HK-2 (cell line): ENCODE results near the gene RDH13.
"Not testable (repeated sequence)": the region's sequence is repeated elsewhere in the genome, so short reads cannot be mapped to it uniquely, and the experiment has no call there.

Experiments used
- DNase-seq: peaks from one replicate; pipeline ENCODE4 v3.0.0-alpha.2; 2018; ENCODE audit not compliant: unreplicated experiment

RDH13 gene

DNA sequence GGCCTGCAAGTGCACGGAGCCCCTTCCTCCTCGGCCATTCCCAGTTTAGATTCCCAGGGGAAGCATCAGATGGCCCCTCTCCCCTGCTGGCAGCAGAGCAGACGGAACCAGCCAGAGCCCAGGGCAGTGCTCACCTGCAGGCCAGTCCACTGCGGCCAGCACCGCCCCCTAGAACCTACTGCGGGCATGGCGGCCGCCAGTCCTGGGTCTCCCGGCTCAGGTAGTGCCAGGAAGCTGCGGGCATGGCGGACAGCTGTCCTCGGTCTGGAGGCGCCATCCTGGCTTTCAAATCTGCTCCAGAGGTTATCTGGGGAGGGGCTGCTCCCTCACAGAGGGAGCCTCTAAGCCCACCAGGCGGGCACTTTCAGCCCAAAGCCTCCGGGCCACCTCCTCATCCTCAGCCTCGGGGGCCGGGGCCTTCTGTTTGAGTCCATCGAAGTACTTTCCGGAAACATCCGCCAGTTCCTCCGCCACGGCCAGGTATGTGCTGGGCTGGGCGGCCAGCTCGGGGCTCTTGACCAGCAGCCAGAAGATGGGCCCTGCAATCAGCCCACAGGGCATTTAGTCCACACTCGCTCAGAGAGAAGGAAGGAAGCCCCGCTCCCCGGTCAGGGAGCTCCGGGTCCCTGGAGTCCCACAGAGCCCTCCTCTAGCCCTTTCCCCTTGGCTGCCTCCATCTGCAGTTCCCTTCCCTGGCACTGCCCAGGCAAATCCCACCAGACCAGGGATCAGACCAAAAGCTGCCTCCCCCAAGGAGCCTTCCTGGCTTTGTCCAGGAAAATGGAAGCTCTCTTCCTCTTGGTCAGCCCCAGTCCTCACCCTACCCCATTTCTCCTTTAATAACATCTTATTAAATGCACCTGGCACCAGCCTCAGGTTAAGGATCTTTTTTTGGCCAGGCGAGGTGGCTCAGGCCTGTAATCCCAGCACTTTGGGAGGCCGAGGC lies 17.9 kb downstream of the RDH13 start:
- DNase-seq = no peak

DNA sequence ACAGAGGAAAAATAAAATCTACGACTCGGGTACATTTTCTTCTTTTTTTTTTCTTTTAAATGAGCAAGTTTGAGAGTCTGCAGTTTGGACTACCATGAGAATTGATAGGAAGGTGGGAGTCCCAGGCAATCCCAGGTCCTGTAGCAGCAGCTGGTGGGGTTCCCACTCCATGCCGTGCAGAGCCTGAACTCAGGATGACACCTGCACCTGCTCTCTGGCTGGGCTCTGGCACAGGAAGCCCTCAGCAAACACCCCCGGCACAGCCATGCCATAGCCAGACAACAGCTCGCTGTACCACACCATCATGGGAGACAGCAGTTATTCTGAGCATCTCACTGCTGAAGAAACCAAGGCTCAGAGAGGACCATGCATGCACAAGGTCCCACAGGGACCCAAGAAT lies 18.7 kb downstream of the RDH13 start:
- DNase-seq = no peak

DNA sequence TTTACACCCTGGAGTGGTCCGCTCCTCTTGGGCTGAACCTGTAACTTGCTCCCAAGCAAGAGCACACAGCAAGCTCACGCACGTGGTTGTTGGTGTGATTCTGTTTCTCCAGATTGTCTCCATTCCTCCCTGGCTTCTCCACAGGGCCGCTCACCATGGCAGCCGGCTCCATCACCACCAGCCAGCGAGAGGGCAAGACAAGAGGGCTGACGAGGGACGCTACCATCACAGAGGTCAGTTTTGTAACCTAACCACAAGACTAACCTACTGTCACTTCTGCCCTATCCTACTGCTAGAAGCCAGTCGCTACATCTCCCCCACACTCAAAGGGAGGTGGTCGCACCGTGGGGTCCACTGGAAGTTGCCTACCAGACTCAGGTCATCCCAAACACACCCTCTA lies 20.3 kb downstream of the RDH13 start:
- no peak for DNase-seq

DNA sequence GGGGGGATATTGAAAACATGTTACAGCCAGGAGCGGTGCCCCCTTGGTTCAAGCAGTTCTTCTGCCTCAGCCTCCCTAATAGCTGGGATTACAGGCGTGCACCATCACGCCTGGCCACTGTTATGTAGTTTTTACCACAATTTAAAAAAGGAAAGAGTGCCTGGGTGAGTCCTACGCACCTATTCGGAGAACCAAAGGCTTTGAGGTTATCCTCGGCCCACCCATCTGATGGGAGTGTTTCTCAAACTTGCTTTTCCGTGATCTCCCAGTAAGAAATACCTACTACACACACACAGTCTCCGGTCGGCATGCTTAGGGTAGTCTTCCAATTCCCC lies 20.6 kb downstream of the RDH13 start:
- DNase-seq = no peak

DNA sequence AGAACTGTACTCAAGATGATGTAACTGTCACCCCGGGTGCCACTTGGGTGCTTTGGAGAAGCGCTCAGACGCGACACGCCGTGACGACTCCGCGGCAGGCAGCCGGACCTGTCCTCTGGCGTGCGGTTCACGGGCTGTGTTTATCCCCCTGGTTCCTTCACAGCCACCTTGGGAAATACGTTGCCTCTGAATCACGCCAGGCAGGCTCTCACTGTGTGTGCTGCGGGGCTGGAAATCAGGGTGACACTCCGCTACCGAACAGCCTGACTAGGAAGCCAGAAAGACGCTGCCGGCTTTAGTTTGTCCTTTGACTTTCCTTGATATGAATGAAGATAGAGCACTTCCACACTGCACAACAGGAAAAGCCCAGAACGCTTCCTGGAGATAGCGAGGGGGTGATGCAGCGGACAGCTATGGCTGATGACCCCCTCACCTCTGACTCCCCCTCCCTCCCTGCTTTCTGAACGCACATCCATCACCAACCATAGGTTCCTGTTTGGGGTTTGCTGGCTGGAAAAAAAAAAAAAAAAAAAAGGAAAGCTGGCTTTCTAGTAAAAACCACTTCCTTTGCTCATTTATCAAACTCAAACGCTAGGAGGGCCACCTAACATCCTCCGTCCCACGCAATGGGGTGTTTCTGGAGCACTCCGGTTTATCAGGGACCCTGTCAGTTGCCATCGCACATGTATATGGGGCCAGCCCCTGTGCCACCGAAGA lies 21.2 kb downstream of the RDH13 start:
- no peak for DNase-seq

DNA sequence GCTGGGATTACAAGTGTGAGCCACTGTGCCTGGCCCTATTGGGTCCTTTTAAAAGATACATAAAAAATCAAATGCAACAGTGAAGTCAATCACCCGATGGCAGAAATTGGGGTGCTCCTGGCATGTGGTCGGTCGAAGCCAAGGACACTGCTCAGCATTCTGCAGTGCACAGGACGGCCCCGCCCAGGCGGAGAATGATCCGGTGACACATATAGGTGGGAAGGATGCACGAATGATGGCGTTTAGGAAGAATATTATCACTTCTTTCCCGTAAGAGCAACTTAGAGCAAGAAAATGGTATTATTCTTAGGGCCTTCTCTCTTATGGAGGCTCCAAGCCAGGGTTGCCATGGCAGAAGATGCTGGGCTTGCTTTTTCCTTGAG lies 21.7 kb downstream of the RDH13 start:
- no peak for DNase-seq

DNA sequence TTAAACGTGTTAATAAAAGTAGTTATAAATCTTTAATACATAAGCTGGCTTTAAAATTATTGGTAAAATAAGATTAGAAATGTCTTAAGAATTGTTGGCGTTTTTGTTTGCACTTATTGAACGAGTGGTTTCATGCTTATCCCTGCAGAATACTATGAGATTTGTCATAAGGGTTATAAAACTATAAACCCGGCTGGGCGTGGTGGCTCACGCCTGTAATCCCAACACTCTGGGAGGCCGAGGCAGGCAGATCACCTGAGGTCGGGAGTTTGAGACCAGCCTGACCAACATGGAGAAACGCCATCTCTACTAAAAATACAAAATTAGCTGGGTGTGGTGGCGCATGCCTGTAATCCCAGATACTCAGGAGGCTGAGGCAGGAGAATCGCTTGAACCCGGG lies 22.3 kb downstream of the RDH13 start:
- DNase-seq = not testable (repeated sequence)

DNA sequence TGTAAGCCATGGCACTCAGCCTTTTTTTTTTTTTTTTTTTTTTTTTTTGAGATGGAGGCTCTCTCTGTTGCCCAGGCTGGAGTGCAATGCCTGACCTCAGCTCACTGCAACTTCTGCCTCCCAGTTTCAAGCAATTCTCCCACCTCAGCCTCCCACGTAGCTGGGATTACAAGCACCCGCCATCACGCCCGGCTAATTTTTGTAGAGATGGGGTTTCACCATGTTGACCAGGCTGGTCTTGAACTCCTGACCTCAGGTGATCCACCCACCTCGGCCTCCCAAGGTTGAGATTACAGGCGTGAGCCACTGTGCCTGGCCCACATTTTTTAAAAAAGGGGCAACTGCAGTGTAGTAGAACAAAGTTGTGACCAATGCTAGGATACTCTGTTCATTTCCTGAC lies 25.3 kb downstream of the RDH13 start:
- DNase-seq = not testable (repeated sequence)

DNA sequence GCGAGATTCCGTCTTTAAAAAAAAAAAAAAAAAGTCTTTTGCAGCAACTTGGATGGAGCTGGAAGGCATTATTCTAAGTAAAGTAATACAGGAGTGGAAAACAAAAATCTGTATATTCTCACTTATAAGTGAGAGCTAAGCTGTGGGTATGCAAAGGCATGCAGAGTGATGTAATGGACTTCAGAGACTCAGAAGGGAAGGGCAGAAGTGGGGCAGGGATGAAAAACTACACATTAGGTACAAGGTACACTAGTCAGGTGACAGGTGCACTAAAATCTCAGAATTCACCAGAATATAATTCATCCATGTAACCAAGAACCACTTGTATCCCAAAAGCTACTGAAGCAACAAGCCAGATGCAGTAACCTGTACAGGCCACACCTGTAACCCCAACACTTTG lies 26.9 kb downstream of the RDH13 start:
- no peak for DNase-seq

DNA sequence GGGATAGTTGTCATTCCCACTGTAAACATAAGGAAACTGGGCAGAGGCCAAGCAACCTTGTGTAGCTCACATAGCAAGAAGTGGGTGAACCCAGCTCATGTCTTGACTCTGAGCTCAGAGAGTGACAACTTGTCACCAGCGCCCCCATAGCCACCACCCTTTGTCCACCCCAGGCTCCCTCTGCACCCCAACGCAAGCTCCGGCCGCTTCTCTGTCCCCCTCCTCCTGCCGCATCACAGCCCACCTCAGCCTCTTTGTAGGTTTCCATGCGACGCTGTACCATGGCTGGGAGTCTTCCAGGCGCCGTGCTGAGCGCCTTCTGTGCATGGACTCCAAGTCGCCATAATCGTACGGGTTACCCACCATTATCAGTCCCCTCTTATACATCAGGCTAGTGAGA lies 28.2 kb downstream of the RDH13 start:
- no peak for DNase-seq

DNA sequence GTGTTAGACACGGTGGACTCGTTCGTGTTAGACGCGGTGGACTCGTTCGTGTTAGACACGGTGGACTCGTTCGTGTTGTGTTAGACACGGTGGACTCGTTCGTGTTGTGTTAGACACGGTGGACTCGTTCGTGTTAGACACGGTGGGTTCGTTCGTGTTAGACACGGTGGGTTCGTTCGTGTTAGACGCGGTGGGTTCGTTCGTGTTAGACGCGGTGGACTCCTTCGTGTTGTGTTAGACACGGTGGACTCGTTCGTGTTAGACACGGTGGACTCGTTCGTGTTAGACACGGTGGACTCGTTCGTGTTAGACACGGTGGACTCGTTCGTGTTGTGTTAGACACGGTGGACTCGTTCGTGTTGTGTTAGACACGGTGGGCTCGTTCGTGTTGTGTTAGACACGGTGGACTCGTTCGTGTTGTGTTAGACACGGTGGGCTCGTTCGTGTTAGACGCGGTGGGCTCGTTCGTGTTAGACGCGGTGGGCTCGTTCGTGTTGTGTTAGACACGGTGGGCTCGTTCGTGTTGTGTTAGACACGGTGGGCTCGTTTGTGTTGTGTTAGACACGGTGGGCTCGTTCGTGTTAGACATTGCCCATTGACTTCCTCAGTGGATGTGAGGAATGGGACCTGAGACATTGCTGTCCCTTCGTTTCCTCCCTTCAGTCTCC lies 29.8 kb downstream of the RDH13 start:
- not testable (repeated sequence) for DNase-seq

DNA sequence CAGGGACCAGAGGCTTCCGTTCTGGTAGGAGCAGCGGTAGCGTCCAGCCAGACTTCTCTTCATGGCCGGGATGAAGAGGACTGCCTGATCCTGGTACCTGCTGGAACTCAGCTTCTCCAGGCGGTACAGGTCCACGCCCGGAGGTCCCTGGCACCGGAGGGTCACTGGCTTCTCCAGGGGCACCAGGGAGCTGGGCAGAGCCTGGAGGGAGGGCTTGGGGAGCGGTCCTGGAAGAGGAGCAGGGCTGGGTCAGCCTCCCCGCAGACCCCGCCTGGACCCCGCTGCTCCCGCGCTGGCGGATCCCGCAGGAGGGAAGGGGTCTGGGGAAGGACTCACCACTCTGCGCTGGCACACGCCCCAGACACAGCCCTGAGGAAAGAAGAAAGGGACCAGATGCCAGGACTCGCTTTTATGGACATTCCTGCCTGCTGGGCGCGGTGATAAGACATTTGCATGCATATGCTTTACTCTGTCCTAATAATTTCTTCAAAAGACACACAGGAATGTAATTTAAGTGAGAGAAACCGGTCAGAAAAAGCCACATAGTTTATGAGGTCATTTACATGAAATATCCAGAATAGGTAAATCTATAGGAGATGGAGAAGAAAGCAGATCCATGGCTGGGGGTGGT lies 30.7 kb downstream of the RDH13 start:
- no peak for DNase-seq

DNA sequence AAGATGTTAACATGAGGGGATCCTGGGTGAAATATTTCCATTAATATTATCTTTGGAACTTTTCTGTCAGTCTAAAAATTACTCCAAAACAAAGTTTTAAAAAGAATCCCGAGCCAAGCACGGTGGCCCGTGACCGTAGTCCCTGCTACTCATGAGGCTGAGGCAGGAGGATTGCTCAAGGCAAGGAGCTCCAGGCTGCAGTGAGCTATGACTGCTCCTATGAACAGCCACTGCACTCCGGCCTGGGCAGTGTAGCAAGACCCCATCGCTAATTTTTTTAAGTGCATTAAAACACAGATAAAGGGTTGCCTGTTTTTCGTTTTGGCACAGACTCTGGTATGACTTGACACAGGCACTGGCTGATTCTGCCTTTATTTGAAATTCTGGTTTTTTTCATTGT lies 31.8 kb downstream of the RDH13 start:
- no peak for DNase-seq

DNA sequence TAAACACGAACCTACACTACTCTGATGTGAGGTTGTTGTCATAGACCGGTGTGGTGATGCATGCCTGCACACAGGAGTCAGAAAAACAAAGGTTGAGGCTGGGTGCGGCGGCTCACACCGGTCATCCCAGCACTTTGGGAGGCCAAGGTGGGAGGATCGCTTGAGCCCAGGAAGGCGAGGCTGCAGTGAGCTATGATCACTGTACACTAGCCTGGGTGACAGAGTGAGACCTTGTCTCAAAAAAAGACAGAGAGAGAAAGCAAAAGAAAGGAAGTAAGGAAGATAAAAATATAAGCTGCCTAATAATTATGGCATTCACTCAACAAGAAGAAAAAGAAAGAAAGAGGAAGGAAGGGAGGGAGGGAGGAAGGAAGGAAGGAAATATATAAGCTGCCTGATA lies 34.2 kb downstream of the RDH13 start:
- DNase-seq = no peak

DNA sequence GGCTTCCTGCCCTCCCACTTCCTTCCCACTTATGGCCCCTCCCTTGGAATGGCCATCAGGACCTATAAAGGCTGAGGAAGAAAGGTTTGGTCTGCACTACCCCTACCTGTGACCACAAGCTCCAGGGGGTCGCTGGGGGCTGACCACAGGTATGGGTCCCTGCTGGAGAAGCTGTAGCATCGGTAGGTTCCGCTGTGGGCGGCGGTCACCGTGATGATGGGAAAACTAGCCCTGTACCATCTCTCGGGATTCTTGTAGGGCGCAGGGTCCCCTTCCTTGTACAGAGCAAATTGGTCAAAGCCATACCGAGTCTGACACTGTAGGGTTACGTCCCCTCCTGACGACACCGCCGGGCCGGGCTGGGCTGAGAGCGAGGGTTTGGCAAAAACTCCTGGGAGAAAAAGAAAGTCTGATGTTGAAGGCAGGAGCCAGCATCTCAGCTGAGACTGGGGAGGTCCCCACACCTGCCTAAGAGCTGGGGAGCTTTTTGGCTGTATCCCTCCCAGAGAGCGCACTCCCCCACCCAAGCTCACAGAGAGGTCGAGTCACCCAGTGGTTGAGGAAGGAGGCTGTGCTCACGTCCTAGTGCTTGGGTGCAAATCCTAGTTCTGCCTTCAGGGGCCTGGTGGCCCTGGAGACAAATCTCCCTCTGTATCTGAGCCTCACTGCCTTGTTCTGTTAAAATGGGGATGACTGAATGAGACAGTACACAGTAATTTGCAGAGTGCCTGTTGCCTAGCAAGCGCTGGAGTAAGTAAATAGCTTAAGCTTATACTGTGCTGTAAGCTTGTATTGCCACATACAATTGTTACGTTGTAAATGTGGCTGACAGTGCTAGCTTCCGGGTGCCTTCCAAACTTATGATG lies 35.2 kb downstream of the RDH13 start:
- no peak for DNase-seq

DNA sequence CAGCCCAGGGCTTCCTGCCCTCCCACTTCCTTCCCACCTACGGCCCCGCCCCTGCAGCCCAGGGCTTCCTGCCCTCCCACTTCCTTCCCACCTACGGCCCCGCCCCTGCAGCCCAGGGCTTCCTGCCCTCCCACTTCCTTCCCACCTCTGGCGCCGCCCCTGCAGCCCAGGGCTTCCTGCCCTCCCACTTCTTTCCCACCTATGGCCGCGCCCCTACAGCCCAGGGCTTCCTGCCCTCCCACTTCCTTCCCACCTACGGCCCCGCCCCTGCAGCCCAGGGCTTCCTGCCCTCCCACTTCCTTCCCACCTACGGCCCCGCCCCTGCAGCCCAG lies 35.8 kb downstream of the RDH13 start:
- DNase-seq = not testable (repeated sequence)

DNA sequence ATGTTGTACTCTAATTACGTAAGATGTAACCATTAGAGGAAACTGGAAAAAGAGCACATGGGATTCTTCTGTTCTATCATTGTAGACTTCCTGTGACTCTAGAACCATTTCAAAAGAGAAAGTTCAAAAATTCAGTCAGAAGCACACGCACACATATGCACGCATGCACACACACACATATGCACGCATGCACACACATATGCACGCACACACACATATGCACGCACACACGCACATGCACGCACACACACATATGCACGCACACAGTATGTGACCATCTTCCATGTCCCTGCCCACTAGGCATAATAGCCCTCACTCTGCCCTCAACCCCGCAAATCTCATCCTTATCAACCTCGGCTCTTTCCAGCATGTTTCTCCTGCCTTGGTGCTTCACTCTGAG lies 38.8 kb downstream of the RDH13 start:
- no peak for DNase-seq

DNA sequence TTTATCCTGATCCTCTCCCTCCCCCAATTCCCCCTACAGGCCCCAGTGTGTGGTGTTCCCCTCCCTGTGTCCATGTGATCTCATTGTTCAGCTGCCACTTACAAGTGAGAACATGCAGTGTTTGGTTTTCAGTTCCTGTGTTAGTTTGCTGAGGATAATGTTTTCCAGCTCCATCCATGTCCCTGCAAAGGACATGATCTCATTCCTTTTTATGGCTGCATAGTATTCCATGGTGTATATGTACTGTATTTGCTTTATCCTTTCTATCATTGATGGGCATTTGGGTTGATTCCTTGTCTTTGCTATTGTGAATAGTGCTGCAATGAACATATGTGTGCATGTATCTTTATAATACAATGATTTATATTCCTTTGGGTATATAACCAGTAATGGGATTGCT lies 42.6 kb downstream of the RDH13 start:
- DNase-seq = not testable (repeated sequence)

DNA sequence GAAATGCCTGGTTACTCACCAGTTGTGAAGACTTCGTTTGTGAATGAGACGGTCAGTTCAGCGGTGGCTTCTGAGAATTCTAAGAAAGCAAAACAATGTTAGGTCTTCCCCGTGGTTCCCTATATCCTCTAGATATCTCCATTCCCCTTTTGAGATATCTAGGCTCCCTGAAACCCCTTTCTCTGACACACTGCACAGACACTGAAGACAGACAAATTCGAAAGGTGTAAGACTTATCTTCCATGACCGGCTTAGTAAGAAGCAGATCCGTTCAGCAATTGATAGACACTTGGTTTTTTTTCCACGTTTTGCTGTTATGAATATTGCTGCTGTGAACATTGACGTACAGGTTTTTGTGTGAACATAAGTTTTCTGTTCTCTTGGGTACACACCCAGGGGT lies 44.3 kb downstream of the RDH13 start:
- no peak for DNase-seq

DNA sequence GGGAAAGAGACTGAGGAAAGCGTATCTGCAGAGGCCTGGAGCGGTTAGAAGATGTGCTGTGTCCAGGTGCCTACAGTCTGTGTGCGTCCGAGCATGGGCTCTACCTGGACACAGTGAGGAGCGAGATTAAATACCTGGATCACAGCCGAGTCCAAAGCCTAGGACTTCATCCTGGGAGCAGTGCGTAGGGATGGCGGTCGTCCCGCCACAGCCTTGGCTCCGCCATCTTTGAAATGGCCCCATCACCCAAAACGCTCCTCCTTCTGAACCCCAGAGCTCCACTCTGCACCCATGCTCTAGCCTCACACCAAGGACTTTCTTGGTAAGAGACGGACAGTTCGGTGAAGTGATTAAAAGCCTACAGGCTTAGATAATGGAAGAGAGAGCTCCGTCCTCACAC lies 44.7 kb downstream of the RDH13 start:
- no peak for DNase-seq

DNA sequence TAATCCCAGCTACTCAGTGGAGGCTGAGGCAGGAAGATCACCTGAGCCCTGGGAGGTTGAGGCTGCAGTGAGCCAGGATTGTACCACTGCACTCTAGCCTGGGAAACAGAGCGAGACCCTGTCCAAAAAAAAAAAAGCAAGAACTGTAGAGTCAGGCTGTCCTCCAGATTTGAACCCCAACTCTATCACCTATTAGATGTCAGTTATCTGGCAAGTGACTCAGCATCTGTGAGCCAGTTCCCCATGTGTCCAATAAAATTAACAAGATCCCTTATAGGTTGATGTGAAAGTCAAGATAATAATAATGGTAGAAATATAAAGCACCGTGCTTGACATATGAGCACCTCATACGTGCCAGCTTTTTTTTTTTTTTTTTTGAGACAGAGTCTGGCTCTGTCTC lies 46.9 kb downstream of the RDH13 start:
- no peak for DNase-seq

DNA sequence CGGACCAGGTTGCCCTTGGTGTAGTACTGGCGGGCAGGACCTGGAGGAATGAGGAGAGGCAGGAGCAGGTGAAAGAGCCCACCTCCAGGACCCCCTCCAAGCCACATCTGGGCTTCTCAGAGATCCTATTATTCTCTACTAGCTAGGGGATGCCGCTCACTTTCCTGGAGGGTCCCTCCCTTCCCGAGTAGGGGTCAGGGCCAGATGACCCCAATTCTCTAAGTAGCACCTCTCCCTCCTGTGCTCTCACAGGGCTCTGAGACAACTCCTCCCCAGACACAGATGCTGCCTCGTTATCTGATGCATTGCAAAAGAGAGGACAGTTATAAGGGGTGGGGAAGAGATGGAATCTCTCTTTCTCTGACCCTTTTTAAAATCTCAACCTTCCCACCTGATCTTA lies 47.8 kb downstream of the RDH13 start:
- DNase-seq = no peak
